Activated CD4-positive, alpha-beta T cell treated with anti-CD3 and anti-CD28 coated beads, Interleukin-2, Interleukin-6, amounts not matched to agents 100 ng/mL and 50 ng/mL, durations not matched to agents 16 hours and 8 hours (primary cell): Measurements from ENCODE around the gene CNNM3.

Experiments used
- DNase-seq: peaks from one replicate; pipeline ENCODE4 v3.0.0-alpha.2; 2020

The CNNM3 gene

GRCh38 chr2:96819876-96820511, 3.9 kb downstream of the CNNM3 start:
- DNase-seq: no peak

GRCh38 chr2:96821113-96821675, 5.1 kb downstream of the CNNM3 start:
- DNase-seq: no peak

GRCh38 chr2:96822786-96823185, 6.7 kb downstream of the CNNM3 start:
- no peak for DNase-seq

- DNase-seq: no peak
Measured at GRCh38 chr2:96823198-96823597, 7.1 kb downstream of the CNNM3 start.

GRCh38 chr2:96824079-96824870, 8.2 kb downstream of the CNNM3 start:
- no peak for DNase-seq

GRCh38 chr2:96825057-96825456, 9.0 kb downstream of the CNNM3 start:
- DNase-seq: no peak

- no peak for DNase-seq
Measured at GRCh38 chr2:96826546-96827278, 10.6 kb downstream of the CNNM3 start.

GRCh38 chr2:96828436-96828835, 12.4 kb downstream of the CNNM3 start:
- DNase-seq: no peak

GRCh38 chr2:96828874-96829273, 12.8 kb downstream of the CNNM3 start:
- DNase-seq: no peak

GRCh38 chr2:96830044-96830562, 14.0 kb downstream of the CNNM3 start:
- no peak for DNase-seq

- no peak for DNase-seq
Measured at GRCh38 chr2:96831679-96832078, 15.6 kb downstream of the CNNM3 start.

GRCh38 chr2:96832408-96832753, 16.3 kb downstream of the CNNM3 start:
- DNase-seq: no peak

- DNase-seq: no peak
Measured at GRCh38 chr2:96832754-96833507, 16.9 kb downstream of the CNNM3 start.

GRCh38 chr2:96835830-96836229, 19.8 kb downstream of the CNNM3 start:
- no peak for DNase-seq

- no peak for DNase-seq
Measured at GRCh38 chr2:96837575-96837974, 21.5 kb downstream of the CNNM3 start.

GRCh38 chr2:96838345-96839292, 22.6 kb downstream of the CNNM3 start:
- DNase-seq: no peak

- peak; percentile 91 for DNase-seq
Measured at GRCh38 chr2:96839293-96839874, 23.3 kb downstream of the CNNM3 start.

- no peak for DNase-seq
Measured at GRCh38 chr2:96839875-96840850, 24.1 kb downstream of the CNNM3 start.

GRCh38 chr2:96841701-96842495, 25.8 kb downstream of the CNNM3 start:
- DNase-seq: no peak
